Endometrial microvascular endothelial cells (primary cell): ENCODE data around the gene USF2. TPM values are rescaled to one million over a fixed set of nuclear protein-coding genes. Genes with fewer than 3 reads are reported as not detected.

Experiments
- in situ Hi-C: cut with HindIII; loops from 2 replicates; pipeline ENCODE4 v1.10.0; 2017; ENCODE audit warnings: low sequenced_read_pairs, low pct_unique_long_range_greater_than_20kb; ENCODE audit errors: inconsistent ontology term
- total RNA-seq: library from RNA; depleted of rRNA; stranded (reverse); fragments of >200 nt; gene quantifications from one replicate; pipeline ENCODE4 v1.2.3, GENCODE V29; 2015; ENCODE audit errors: inconsistent ontology term

USF2 gene
- total RNA-seq, 1 donor from 2014 or later: 61.4 TPM

DNA sequence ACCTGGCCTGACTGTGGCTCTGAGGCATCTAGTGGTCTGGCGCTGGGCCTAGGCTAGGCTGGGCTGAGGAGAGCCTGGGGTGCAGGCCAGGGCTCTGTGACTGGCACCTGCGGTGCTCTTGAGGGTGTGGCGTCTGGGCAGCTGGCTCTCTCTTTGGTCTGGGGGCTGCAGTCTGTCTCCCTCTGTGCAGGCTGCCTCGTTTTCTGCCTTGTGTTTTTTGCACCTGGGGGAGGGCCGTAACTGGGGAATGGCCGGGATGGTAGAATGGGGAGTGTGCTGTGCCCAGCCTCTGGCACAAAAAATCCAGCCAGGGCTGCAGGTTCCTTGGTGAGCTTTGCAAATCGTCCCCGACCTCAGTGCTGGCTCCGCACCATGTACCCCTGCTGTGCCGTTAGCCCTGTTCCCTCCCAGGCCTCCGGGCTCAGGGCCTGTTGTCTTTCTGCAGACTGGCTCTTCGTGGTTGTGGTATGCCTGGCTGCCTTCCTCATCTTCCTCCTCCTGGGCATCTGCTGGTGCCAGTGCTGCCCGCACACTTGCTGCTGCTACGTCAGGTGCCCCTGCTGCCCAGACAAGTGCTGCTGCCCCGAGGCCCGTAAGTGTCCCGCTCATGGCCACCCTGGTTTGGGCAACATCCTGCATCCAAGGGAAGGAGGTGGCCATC, 6.5 kb upstream of the USF2 start:
- in situ Hi-C loops: no loop called here

GRCh38 chr19:35264268-35265125, 4.3 kb upstream of the USF2 start:
- in situ Hi-C loops: no loop called here

DNA sequence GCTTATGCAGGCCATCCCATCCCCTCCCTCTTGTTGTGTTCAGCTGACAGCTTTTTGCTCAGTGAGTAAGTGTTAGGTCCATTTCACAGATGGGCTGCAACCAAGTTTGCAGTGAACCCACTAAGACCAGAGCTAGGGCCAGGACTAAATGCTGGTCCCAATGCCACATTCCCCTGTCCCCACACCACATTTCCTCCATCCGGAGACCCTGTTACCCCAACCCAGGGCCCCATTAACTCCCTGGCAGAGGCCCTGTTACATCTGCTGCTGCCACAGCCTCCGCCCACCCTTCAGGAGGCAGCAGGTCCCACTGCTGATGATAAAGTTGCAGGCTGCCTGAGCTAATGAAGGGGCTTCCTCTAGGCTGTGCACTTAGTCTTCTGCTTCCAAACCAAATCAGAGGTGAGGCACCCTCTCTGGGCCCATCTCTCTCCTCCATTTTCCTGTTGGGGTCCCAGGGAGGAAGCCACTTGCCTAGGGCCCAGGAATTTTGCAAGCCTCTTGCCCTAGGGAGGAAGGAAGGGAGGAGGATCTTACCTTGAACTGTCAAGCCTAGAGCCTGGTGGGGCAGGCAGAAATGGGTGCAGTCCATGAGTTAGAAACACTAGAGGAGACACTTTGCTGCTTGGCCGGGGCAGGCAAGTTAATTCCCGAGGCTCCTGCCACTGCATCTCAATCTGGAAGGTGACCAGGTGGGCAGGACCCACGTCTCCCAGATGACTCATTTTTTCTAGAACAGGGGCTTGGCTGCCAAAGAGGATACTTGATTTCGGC, 3.4 kb upstream of the USF2 start:
- in situ Hi-C loops: no loop called here

- in situ Hi-C loops: no loop called here
These were observed 2.8 kb upstream of the USF2 start for GRCh38 chr19:35265900-35266519.

GRCh38 chr19:35266520-35267352, 2.0 kb upstream of the USF2 start:
- in situ Hi-C loops: no loop called here

DNA sequence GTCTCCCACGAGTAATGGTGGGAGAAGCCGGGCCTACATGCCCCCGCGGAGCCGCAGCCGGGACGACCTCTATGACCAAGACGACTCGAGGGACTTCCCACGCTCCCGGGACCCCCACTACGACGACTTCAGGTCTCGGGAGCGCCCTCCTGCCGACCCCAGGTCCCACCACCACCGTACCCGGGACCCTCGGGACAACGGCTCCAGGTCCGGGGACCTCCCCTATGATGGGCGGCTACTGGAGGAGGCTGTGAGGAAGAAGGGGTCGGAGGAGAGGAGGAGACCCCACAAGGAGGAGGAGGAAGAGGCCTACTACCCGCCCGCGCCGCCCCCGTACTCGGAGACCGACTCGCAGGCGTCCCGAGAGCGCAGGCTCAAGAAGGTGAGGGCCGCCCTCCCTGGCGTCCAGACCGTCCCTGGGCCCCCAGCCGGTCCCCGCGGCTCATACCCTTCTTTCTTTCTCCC, 1.4 kb upstream of the USF2 start:
- in situ Hi-C loops: no loop called here

GRCh38 chr19:35267818-35268535, 785 bp upstream of the USF2 start:
- in situ Hi-C loops: no loop called here

DNA sequence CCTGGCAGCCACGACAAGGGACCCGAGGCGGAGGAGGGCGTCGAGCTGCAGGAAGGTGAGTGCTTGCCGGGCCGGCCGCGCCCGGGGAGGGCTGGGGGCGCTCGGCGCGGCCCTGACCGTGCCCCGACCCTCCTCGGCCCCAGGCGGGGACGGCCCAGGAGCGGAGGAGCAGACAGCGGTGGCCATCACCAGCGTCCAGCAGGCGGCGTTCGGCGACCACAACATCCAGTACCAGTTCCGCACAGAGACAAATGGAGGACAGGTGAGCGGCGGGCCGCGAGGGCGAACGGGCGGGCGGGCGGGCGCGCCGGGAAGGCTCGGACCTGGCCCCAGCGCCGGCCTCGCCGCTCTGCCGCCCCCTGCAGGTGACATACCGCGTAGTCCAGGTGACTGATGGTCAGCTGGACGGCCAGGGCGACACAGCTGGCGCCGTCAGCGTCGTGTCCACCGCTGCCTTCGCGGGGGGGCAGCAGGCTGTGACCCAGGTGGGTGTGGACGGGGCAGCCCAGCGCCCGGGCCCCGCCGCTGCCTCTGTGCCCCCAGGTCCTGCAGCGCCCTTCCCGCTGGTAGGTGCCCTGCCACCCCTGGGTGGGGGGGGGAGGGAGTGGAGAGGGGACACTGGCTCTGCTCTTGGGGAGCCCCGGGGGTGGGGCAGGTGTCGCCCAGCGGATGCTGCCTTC, 816 bp downstream of the USF2 start:
- in situ Hi-C loops: no loop called here

DNA sequence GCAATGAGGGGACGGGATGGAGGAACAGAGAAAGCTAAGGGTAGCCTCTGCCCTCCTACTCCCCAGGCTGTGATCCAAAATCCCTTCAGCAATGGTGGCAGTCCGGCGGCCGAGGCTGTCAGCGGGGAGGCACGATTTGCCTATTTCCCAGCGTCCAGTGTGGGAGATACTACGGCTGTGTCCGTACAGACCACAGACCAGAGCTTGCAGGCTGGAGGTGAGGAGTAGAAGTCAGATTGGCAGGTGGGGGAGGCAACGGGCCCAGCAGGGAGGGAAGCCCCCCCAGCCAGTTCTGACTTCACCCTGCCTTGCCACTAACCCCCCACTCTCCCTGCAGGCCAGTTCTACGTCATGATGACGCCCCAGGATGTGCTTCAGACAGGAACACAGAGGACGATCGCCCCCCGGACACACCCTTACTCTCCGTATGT, 1.6 kb downstream of the USF2 start:
- in situ Hi-C loops: no loop called here

DNA sequence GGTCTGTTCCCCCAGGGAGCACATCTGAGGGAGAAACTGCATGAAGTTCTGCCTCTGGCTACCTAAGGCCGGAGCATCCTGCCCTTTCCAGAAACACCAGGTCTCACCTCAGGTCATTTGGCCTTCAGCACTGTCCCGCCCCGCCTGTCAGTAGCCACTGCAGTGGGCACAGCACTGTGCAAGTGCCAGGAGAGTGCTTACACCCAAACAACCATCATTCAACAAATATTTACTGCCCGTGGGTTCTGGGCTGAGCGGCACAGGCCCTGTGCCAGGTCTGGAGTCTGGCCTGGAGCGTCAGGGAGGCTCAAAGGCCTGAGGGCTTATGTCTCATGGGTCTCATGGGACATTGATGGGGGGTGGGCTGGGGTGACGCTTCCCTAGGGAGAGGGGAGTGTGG, 2.8 kb downstream of the USF2 start:
- in situ Hi-C loops: no loop called here

- in situ Hi-C loops: no loop called here
These were observed 3.5 kb downstream of the USF2 start for GRCh38 chr19:35272122-35272719.

DNA sequence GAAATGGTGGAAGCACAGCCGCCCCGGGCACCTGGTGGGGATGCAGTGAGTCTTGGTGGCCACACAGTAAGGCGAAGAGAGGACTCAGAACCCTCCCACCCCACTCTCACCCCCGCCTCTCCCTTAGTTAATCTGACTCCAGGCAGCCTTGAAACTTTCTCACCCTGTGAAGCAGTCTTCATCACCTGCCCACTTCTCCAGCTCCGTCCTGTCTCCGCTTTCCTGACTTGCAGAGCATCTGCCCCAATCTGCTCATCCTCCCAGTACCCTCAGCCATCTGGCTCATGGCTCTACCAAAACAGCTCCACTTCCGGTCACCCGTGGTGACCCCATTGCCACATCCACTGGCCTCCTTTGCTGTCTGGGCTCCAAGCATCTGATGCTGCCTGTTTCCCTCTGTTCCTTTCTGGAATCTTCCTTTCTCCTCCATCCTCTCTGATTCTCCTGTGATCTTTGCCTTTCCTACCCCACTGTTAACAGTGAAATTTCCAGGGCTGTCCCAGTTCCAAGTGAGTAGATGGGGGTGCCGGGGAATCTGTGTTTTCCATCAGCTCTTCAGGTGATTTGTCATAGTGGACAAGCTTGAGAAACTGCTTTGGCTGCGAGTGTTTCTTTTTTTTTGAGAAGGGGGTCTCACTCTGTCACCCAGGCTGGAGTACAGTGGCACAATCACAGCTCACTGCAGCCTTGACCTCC, 4.3 kb downstream of the USF2 start:
- in situ Hi-C loops: no loop called here

- in situ Hi-C loops: no loop called here
These were observed 5.0 kb downstream of the USF2 start for GRCh38 chr19:35273686-35274259.

DNA sequence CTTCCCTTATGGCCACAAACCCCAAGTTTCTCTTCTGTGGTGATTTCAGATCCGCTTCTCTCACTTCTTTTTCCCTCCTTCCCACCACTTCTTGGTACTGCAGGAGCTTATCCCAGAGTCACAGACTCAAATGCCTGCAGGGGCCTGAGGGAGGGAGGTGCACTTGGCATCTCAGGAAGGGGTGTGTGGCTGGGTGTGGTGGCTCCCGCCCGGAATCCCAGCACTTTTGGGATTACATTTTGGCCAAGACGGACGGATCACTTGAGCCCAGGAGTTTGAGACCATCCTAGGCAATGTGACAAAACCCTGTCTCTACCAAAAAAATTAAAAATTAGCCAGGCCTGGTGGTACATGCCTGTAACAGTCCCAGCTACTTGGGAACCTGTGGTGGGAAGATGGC, 5.6 kb downstream of the USF2 start:
- in situ Hi-C loops: no loop called here

GRCh38 chr19:35276706-35277281, 8.0 kb downstream of the USF2 start:
- in situ Hi-C loops: no loop called here
